GM21825 (cell line): ENCODE data around the gene IL19.
"Not testable (repeated sequence)": the region's sequence is repeated elsewhere in the genome, so short reads cannot be mapped to it uniquely, and the experiment has no call there.

ENCODE experiments used
- ATAC-seq: cut with Tn5 transposase; IDR thresholded peaks from one replicate; pipeline ENCODE4 v1.9.1; 2021; ENCODE audit warnings: mild to moderate bottlenecking, moderate library complexity; ENCODE audit not compliant: unreplicated experiment

IL19 gene

GRCh38 chr1:206739411-206740076, 31.0 kb upstream of the IL19 start:
- ATAC-seq = peak; percentile 76

DNA sequence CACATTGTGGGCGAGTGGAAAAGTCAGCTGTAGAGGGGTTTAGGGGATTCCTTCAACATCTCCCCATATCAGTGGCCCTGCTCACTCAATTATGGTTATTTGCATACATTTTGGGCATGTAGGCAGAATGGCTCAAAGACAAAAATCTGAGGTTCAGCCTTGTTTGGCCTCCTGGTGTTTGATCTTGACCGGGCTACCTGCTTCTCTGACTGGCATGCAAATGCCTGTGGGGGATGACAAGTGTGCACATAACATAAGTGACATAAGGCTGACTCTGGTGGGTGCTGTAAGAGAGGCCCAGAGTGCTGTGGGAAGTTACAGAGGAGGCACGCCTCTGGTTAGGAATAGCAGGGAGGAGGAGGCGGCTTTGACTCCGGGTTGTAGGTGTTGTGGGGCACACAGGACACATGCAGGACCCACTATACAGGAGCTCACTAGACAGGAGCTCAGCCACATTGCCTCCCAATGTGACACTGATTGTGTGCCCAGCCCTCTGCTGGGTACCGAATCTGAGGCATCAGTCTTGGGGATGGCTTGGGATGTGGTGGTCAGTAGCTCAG, 29.4 kb upstream of the IL19 start:
- ATAC-seq = no peak

- no peak for ATAC-seq
Observed at GRCh38 chr1:206742719-206743383, 27.7 kb upstream of the IL19 start.

GRCh38 chr1:206744683-206745082, 25.9 kb upstream of the IL19 start:
- ATAC-seq = no peak

- no peak for ATAC-seq
Observed at GRCh38 chr1:206745301-206745700, 25.3 kb upstream of the IL19 start.

GRCh38 chr1:206748348-206749030, 22.1 kb upstream of the IL19 start:
- ATAC-seq = no peak

DNA sequence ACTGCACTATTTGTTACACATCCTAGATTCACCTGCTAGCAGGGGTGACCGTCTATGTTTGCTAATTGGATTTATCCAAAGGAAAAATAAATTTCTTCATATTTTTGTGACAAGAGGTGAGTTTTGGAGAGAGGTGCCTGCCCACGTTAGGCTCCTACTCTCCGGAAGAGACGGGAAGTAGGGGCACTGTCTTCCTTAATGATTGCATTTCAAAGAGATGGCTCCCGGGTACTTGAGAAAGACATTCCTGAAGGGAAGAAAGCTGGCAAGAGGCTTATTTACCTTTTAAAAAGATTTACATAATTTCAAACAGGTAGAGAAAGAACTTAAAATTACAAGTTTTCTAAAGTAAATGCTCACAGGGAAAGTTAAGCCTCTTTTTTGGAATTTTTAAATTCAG, 18.7 kb upstream of the IL19 start:
- no peak for ATAC-seq

GRCh38 chr1:206752481-206752880, 18.1 kb upstream of the IL19 start:
- no peak for ATAC-seq

GRCh38 chr1:206753141-206753540, 17.4 kb upstream of the IL19 start:
- ATAC-seq = no peak

GRCh38 chr1:206754011-206754410, 16.6 kb upstream of the IL19 start:
- ATAC-seq = no peak

- no peak for ATAC-seq
Observed at GRCh38 chr1:206757524-206758266, 12.9 kb upstream of the IL19 start.

GRCh38 chr1:206760590-206760989, 10.0 kb upstream of the IL19 start:
- no peak for ATAC-seq

- ATAC-seq = no peak
Observed at GRCh38 chr1:206761159-206761768, 9.3 kb upstream of the IL19 start.

GRCh38 chr1:206762741-206763364, 7.7 kb upstream of the IL19 start:
- ATAC-seq = not testable (repeated sequence)

- ATAC-seq = not testable (repeated sequence)
Observed at GRCh38 chr1:206765771-206766170, 4.8 kb upstream of the IL19 start.

DNA sequence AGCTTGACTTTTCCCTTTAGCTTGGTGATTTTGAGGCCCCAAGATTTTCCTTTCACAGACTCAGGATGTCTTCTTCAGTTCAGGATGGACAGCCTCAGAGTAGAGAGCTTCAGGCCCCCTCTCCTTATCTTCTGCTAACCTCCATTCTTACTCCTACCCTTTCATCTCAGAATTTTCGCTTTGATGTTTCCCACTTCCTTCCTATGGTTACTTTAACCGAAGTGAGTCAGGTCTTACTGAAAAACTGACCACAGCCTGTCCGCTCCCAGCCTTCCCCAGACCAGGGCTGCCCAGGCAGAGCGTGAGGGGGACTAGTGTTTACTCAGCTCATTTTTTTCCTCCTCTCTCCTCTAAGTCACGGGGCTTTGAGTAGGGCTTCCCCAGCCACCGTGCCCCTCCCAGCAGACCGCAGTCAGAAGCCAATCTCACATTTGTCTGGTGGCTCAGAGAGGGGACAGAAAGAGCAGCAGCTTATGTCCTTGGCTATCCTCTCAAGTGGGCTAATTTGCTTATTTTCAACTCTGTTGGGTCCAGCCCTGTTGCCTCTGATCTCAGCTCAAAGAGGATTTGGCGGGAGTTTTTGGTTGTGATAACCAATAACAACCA, 4.2 kb upstream of the IL19 start:
- ATAC-seq = peak; percentile 45

- peak; percentile 3 for ATAC-seq
Observed at GRCh38 chr1:206768472-206769303, 1.9 kb upstream of the IL19 start.

DNA sequence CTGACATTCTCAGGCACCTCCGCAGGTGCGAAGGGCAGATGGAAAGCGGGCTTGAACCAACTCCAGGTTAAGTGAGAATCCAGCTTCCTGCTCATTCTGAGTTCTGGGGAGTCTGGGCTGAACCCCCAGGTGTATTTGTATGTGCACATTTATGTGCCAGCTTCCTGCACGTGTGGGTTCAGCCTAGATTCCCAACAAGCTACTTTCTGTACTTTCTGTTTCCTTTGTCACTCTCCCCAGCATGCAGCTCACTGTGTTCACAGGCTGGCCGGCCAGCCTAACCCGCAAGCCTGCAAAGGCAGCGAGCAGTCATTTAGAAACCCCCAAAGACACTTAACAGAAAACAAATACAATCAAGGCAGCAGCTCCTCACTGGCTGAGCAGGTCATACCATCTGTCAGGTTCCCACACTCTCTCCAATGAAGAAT, 1.3 kb upstream of the IL19 start:
- peak; percentile 61 for ATAC-seq

GRCh38 chr1:206771338-206771692, 742 bp downstream of the IL19 start:
- no peak for ATAC-seq
